Activated CD4-positive, alpha-beta T cell treated with anti-CD3 and anti-CD28 coated beads, Interleukin-2, Interleukin-4, amounts not matched to agents 100 ng/mL and 50 ng/mL, durations not matched to agents 16 hours and 8 hours (primary cell): ENCODE data around the gene AMOTL2.

Experiments used
- DNase-seq: peaks from one replicate; pipeline ENCODE4 v3.0.0-alpha.2; 2020; ENCODE audit warnings: low spot score

The AMOTL2 gene

GRCh38 chr3:134374105-134374790 is at the start of gene AMOTL2:
AMOTL2 (minus strand) TSS chr3:134374447; CDS start chr3:134371433, 3,014 bp downstream.
- peak; percentile 6 for DNase-seq

- no peak for DNase-seq
Observed at GRCh38 chr3:134423153-134423552, 48.9 kb upstream of the AMOTL2 start.

- no peak for DNase-seq
Observed at GRCh38 chr3:134419960-134420321, 45.7 kb upstream of the AMOTL2 start.

GRCh38 chr3:134419214-134419959 is 45.1 kb upstream of the AMOTL2 start:
- DNase-seq, result no peak

- no peak for DNase-seq
Observed at GRCh38 chr3:134409041-134409440, 34.8 kb upstream of the AMOTL2 start.

GRCh38 chr3:134407239-134407625 is 33.0 kb upstream of the AMOTL2 start:
- no peak for DNase-seq

GRCh38 chr3:134406331-134407238 is 32.3 kb upstream of the AMOTL2 start:
- no peak for DNase-seq

GRCh38 chr3:134404366-134404885 is 30.2 kb upstream of the AMOTL2 start:
- DNase-seq, result no peak

GRCh38 chr3:134397755-134398154 is 23.5 kb upstream of the AMOTL2 start:
- no peak for DNase-seq

GRCh38 chr3:134395103-134395502 is 20.9 kb upstream of the AMOTL2 start:
- no peak for DNase-seq

- no peak for DNase-seq
Observed at GRCh38 chr3:134394380-134394779, 20.1 kb upstream of the AMOTL2 start.

GRCh38 chr3:134393074-134393473 is 18.8 kb upstream of the AMOTL2 start:
- no peak for DNase-seq

- no peak for DNase-seq
Observed at GRCh38 chr3:134392336-134392983, 18.2 kb upstream of the AMOTL2 start.

- no peak for DNase-seq
Observed at GRCh38 chr3:134389865-134390264, 15.6 kb upstream of the AMOTL2 start.

- no peak for DNase-seq
Observed at GRCh38 chr3:134388788-134389485, 14.7 kb upstream of the AMOTL2 start.

- DNase-seq, result no peak
Observed at GRCh38 chr3:134388292-134388691, 14.0 kb upstream of the AMOTL2 start.

GRCh38 chr3:134387293-134387692 is 13.0 kb upstream of the AMOTL2 start:
- DNase-seq, result no peak

GRCh38 chr3:134384963-134385362 is 10.7 kb upstream of the AMOTL2 start:
- no peak for DNase-seq

- DNase-seq, result no peak
Observed at GRCh38 chr3:134381831-134382442, 7.7 kb upstream of the AMOTL2 start.

GRCh38 chr3:134381076-134381475 is 6.8 kb upstream of the AMOTL2 start:
- no peak for DNase-seq

GRCh38 chr3:134380249-134380648 is 6.0 kb upstream of the AMOTL2 start:
- DNase-seq, result no peak
